ENCODE results near the gene PACS2. TPM values are rescaled to one million over a fixed set of nuclear protein-coding genes. Genes with fewer than 3 reads are reported as not detected.
A peak's percentile ranks its signal among the peaks of the same experiment; 100 is the strongest.

The PACS2 gene
- total RNA-seq, 2 donors from 2014 or later, result 80.4 to 125 TPM

GRCh38 chr14:105316968-105317510 lies 2.5 kb downstream of the PACS2 start:
- Histone ChIP-seq H3K4me3 (peak overlapping the region; percentile 27), H3K4me1 (ENCODE audit: control insufficient read depth in 1 of 2, low read depth in 2 of 2) (peaks cover 22 to 39% of the 10 kb centered on the region in 2 donors), H3K36me3 (no peaks in the 10 kb centered on the region), H3K27me3 (replicated peaks; ENCODE audit: insufficient read depth) (no peaks in the 10 kb centered on the region), H3K27ac (peak overlapping the region in 1 of 2 donors; percentile 40), H3K9me3 (no peaks in the 10 kb centered on the region)
- no peak for TF ChIP-seq CTCF (IDR thresholded peaks at IDR 0.05)
- DNase-seq (ENCODE audit: low spot score) (no peak), ATAC-seq (ENCODE audit: insufficient number of reproducible peaks, low FRiP score, low read depth) (no peak)

- ATAC-seq (ENCODE audit: insufficient number of reproducible peaks, low FRiP score, low read depth) (no peak), DNase-seq (ENCODE audit: low spot score) (no peak)
- peak; percentile 12 for TF ChIP-seq CTCF (IDR thresholded peaks at IDR 0.05)
- peak overlapping the region; percentile 40 for H3K27ac ChIP-seq
- H3K9me3 ChIP-seq, result no peaks in the 10 kb centered on the region
- peaks cover 22 to 39% of the 10 kb centered on the region in 2 donors for H3K4me1 ChIP-seq (ENCODE audit: control insufficient read depth in 1 of 2, low read depth in 2 of 2)
- H3K4me3 ChIP-seq, result peak overlapping the region; percentile 27
- H3K36me3 ChIP-seq, result no peaks in the 10 kb centered on the region
- H3K27me3 ChIP-seq (replicated peaks; ENCODE audit: insufficient read depth), result no peaks in the 10 kb centered on the region
Observed at GRCh38 chr14:105317546-105317945, 3.0 kb downstream of the PACS2 start.

GRCh38 chr14:105322791-105323556 lies 8.4 kb downstream of the PACS2 start:
- peaks cover 4 to 20% of the 10 kb centered on the region in 2 donors for H3K4me1 ChIP-seq (ENCODE audit: control insufficient read depth in 1 of 2, low read depth in 2 of 2)
- no peak for ATAC-seq (ENCODE audit: insufficient number of reproducible peaks, low FRiP score, low read depth)
- no peak for TF ChIP-seq CTCF (IDR thresholded peaks at IDR 0.05)

GRCh38 chr14:105323663-105324062 lies 9.1 kb downstream of the PACS2 start:
- no peak overlapping the region for H3K4me3 ChIP-seq
- no peaks in the 10 kb centered on the region for H3K9me3 ChIP-seq
- TF ChIP-seq CTCF (IDR thresholded peaks at IDR 0.05), result no peak
- DNase-seq (ENCODE audit: low spot score) (no peak), ATAC-seq (ENCODE audit: insufficient number of reproducible peaks, low FRiP score, low read depth) (no peak)
- H3K27me3 ChIP-seq (replicated peaks; ENCODE audit: insufficient read depth), result no peaks in the 10 kb centered on the region
- peaks cover 4 to 19% of the 10 kb centered on the region in 2 donors for H3K4me1 ChIP-seq (ENCODE audit: control insufficient read depth in 1 of 2, low read depth in 2 of 2)
- no peaks in the 10 kb centered on the region for H3K36me3 ChIP-seq
- H3K27ac ChIP-seq, result no peak overlapping the region

More at GRCh38 chr14:105322791-105323556, 8.4 kb downstream of the PACS2 start:
- H3K36me3 ChIP-seq, result no peaks in the 10 kb centered on the region
- no peak for DNase-seq (ENCODE audit: low spot score)
- no peaks in the 10 kb centered on the region for H3K9me3 ChIP-seq
- no peak overlapping the region for H3K27ac ChIP-seq
- H3K27me3 ChIP-seq (replicated peaks; ENCODE audit: insufficient read depth), result no peaks in the 10 kb centered on the region
- no peak overlapping the region for H3K4me3 ChIP-seq

GRCh38 chr14:105324080-105324778 lies 9.7 kb downstream of the PACS2 start:
- Histone ChIP-seq H3K36me3 (no peaks in the 10 kb centered on the region), H3K4me1 (ENCODE audit: control insufficient read depth in 1 of 2, low read depth in 2 of 2) (peaks cover 4 to 19% of the 10 kb centered on the region in 2 donors), H3K9me3 (no peaks in the 10 kb centered on the region), H3K27me3 (replicated peaks; ENCODE audit: insufficient read depth) (no peaks in the 10 kb centered on the region), H3K4me3 (no peak overlapping the region), H3K27ac (no peak overlapping the region)
- DNase-seq (ENCODE audit: low spot score), result no peak
- TF ChIP-seq CTCF (IDR thresholded peaks at IDR 0.05), result no peak
- no peak for ATAC-seq (ENCODE audit: insufficient number of reproducible peaks, low FRiP score, low read depth)

Data from thoracic aorta (tissue), 2 donors.